ENCODE measurements around the gene CNTN2. TPM values are rescaled to one million over a fixed set of nuclear protein-coding genes. Genes with fewer than 3 reads are reported as not detected.

The CNTN2 gene
- total RNA-seq, 4 donors from 2014 or later, result 1.4 to 6.7 (median 1.8) TPM

- Histone ChIP-seq H3K4me1 (no peaks in the 10 kb centered on the region), H3K27me3 (no peaks in the 10 kb centered on the region), H3K9me3 (no peaks in the 10 kb centered on the region), H3K4me3 (no peak overlapping the region), H3K27ac (no peak overlapping the region), H3K36me3 (no peaks in the 10 kb centered on the region)
- intact Hi-C loops (cut with DNase I; ENCODE audit: low total_unique reads), result no loop called here
- in situ Hi-C loops (cut with MboI; ENCODE audit: low pct_ligation_motif_present in 1 of 4, low pct_unique_long_range_greater_than_20kb in 1 of 4, low sequenced_read_pairs in 3 of 4), result no loop called here
- no peak for TF ChIP-seq POLR2A (IDR thresholded peaks at IDR 0.05)
- TF ChIP-seq POLR2AphosphoS5 (IDR thresholded peaks at IDR 0.05), result no peak
- 73 to 100% methylated on average over 6 to 7 of the region's 8 CpGs for WGBS, 2 donors (ENCODE audit: low coverage in 1 of 2)
- no peak for DNase-seq
These were observed 29.9 kb downstream of the CNTN2 start for GRCh38 chr1:205072881-205073280.

GRCh38 chr1:205073511-205073910 lies 30.5 kb downstream of the CNTN2 start:
- Histone ChIP-seq H3K27me3 (no peaks in the 10 kb centered on the region), H3K27ac (no peak overlapping the region), H3K9me3 (no peaks in the 10 kb centered on the region), H3K4me3 (no peak overlapping the region), H3K4me1 (no peaks in the 10 kb centered on the region), H3K36me3 (no peaks in the 10 kb centered on the region)
- DNase-seq, result no peak
- in situ Hi-C loops (cut with MboI; ENCODE audit: low pct_ligation_motif_present in 1 of 4, low pct_unique_long_range_greater_than_20kb in 1 of 4, low sequenced_read_pairs in 3 of 4), result no loop called here
- intact Hi-C loops (cut with DNase I; ENCODE audit: low total_unique reads), result no loop called here
- 86% methylated on average over 12 of the region's 12 CpGs; no CpG with 5 or more reads in 1 of the 2 donors for WGBS, 2 donors (ENCODE audit: low coverage in 1 of 2)
- TF ChIP-seq POLR2A (IDR thresholded peaks at IDR 0.05), result no peak
- TF ChIP-seq EP300 (IDR thresholded peaks at IDR 0.05; ENCODE audit: low read depth), result no peak
- TF ChIP-seq CTCF (IDR thresholded peaks at IDR 0.05), result no peak
- TF ChIP-seq POLR2AphosphoS5 (IDR thresholded peaks at IDR 0.05), result no peak

- no peaks in the 10 kb centered on the region for H3K9me3 ChIP-seq
- H3K27me3 ChIP-seq, result no peaks in the 10 kb centered on the region
- no peaks in the 10 kb centered on the region for H3K4me1 ChIP-seq
- H3K27ac ChIP-seq, result no peak overlapping the region
- TF ChIP-seq POLR2AphosphoS5 (IDR thresholded peaks at IDR 0.05) (no peak), EP300 (IDR thresholded peaks at IDR 0.05; ENCODE audit: low read depth) (no peak), CTCF (IDR thresholded peaks at IDR 0.05) (no peak), POLR2A (IDR thresholded peaks at IDR 0.05) (no peak)
- intact Hi-C loops (cut with DNase I; ENCODE audit: low total_unique reads) (no loop called here), in situ Hi-C loops (cut with MboI; ENCODE audit: low pct_ligation_motif_present in 1 of 4, low pct_unique_long_range_greater_than_20kb in 1 of 4, low sequenced_read_pairs in 3 of 4) (no loop called here)
- 89% methylated on average over 11 of the region's 11 CpGs; no CpG with 5 or more reads in 1 of the 2 donors for WGBS, 2 donors (ENCODE audit: low coverage in 1 of 2)
- no peaks in the 10 kb centered on the region for H3K36me3 ChIP-seq
- H3K4me3 ChIP-seq, result no peak overlapping the region
- DNase-seq, result no peak
These were observed 31.1 kb downstream of the CNTN2 start for GRCh38 chr1:205074084-205074483.

GRCh38 chr1:205074513-205074912 lies 31.5 kb downstream of the CNTN2 start:
- no peaks in the 10 kb centered on the region for H3K4me1 ChIP-seq
- H3K36me3 ChIP-seq, result no peaks in the 10 kb centered on the region
- no peak for TF ChIP-seq EP300 (IDR thresholded peaks at IDR 0.05; ENCODE audit: low read depth)
- TF ChIP-seq CTCF (IDR thresholded peaks at IDR 0.05), result no peak
- no peak for TF ChIP-seq POLR2AphosphoS5 (IDR thresholded peaks at IDR 0.05)
- TF ChIP-seq POLR2A (IDR thresholded peaks at IDR 0.05), result no peak
- no peaks in the 10 kb centered on the region for H3K27me3 ChIP-seq
- WGBS, 2 donors (ENCODE audit: low coverage in 1 of 2), result 94% methylated on average over 7 of the region's 7 CpGs; no CpG with 5 or more reads in 1 of the 2 donors
- intact Hi-C loops (cut with DNase I; ENCODE audit: low total_unique reads) (no loop called here), in situ Hi-C loops (cut with MboI; ENCODE audit: low pct_ligation_motif_present in 1 of 4, low pct_unique_long_range_greater_than_20kb in 1 of 4, low sequenced_read_pairs in 3 of 4) (no loop called here)
- DNase-seq, result no peak
- H3K27ac ChIP-seq, result no peak overlapping the region
- H3K9me3 ChIP-seq, result no peaks in the 10 kb centered on the region
- H3K4me3 ChIP-seq, result no peak overlapping the region

GRCh38 chr1:205075642-205076155 lies 32.7 kb downstream of the CNTN2 start:
- intact Hi-C loops (cut with DNase I; ENCODE audit: low total_unique reads) (no loop called here), in situ Hi-C loops (cut with MboI; ENCODE audit: low pct_ligation_motif_present in 1 of 4, low pct_unique_long_range_greater_than_20kb in 1 of 4, low sequenced_read_pairs in 3 of 4) (no loop called here)
- Histone ChIP-seq H3K27me3 (no peaks in the 10 kb centered on the region), H3K36me3 (no peaks in the 10 kb centered on the region), H3K9me3 (no peaks in the 10 kb centered on the region), H3K27ac (no peak overlapping the region), H3K4me3 (no peak overlapping the region), H3K4me1 (no peaks in the 10 kb centered on the region)
- no peak for TF ChIP-seq POLR2A (IDR thresholded peaks at IDR 0.05)
- TF ChIP-seq CTCF (IDR thresholded peaks at IDR 0.05), result no peak
- no peak for TF ChIP-seq POLR2AphosphoS5 (IDR thresholded peaks at IDR 0.05)
- TF ChIP-seq EP300 (IDR thresholded peaks at IDR 0.05; ENCODE audit: low read depth), result no peak
- WGBS, 2 donors (ENCODE audit: low coverage in 1 of 2), result 58% methylated on average over 7 of the region's 7 CpGs; no CpG with 5 or more reads in 1 of the 2 donors
- DNase-seq, result no peak
